DOHH2 (cell line): ENCODE results near the gene ASTN1.

Source experiments
- CTCF ChIP-seq: fragments of 200-600 bp; sonication (generic); IDR thresholded peaks from one replicate; pipeline ENCODE4 v1.5.1; 2014; ENCODE audit warnings: antibody characterized with exemption, mild to moderate bottlenecking, low read depth, low read length; ENCODE audit not compliant: poor library complexity, severe bottlenecking
- EZH2phosphoT487 ChIP-seq: fragments of 200-600 bp; sonication (generic); IDR thresholded peaks from 2 replicates; pipeline ENCODE4 v1.6.1; 2017; ENCODE audit warnings: borderline replicate concordance, mild to moderate bottlenecking, antibody characterized with exemption, low read length, moderate library complexity, mixed read lengths

- TF ChIP-seq CTCF, result no peak
- TF ChIP-seq EZH2phosphoT487, result no peak
Measured at GRCh38 chr1:177142010-177142409, 22.5 kb downstream of the ASTN1 start.
